Liver (tissue), 9 donors: ENCODE results near the gene HIPK3. TPM values are rescaled to one million over a fixed set of nuclear protein-coding genes. Genes with fewer than 3 reads are reported as not detected.

Experiments used
- DNase-seq: peaks from one replicate; pipeline ENCODE4 v3.0.0-alpha.2; 2017; ENCODE audit warnings: low spot score
- H3K27ac ChIP-seq, 2 donors: one replicate each; pipeline ENCODE4 v1.7.0; 2013; ENCODE audit warnings: inconsistent platforms in 2 of 2, low read length in 2 of 2, control low read depth in 1 of 2, low read depth in 1 of 2, mild to moderate bottlenecking in 1 of 2
- H3K27me3 ChIP-seq, 4 donors: one replicate each; pipeline versions ENCODE4 v1.6.1 to v1.7.0; 2013; ENCODE audit warnings: low read length in 3 of 4, inconsistent platforms in 1 of 4, mild to moderate bottlenecking in 1 of 4, moderate library complexity in 1 of 4; ENCODE audit not compliant: control insufficient read depth in 4 of 4, insufficient read depth in 4 of 4
- H3K36me3 ChIP-seq, 4 donors: one replicate each; pipeline versions ENCODE4 v1.6.1 to v1.7.0; 2013; ENCODE audit warnings: low read length in 3 of 4, mild to moderate bottlenecking in 3 of 4, low read depth in 1 of 4, moderate library complexity in 1 of 4; ENCODE audit not compliant: control insufficient read depth in 4 of 4, insufficient read depth in 3 of 4
- H3K4me1 ChIP-seq, 4 donors: one replicate each; pipeline versions ENCODE4 v1.6.1 to v1.7.0; 2013; ENCODE audit warnings: low read length in 3 of 4, mild to moderate bottlenecking in 3 of 4, moderate library complexity in 1 of 4; ENCODE audit not compliant: control insufficient read depth in 4 of 4, insufficient read depth in 4 of 4
- H3K4me3 ChIP-seq, 3 donors: one replicate each; pipeline versions ENCODE4 v1.6.1 to v1.7.0; 2013; ENCODE audit warnings: low read length in 3 of 3, control low read depth in 1 of 3, low read depth in 1 of 3, mild to moderate bottlenecking in 1 of 3
- H3K9ac ChIP-seq, 2 donors: one replicate each; pipeline ENCODE4 v1.7.0; 2013; ENCODE audit warnings: low read length in 2 of 2, mild to moderate bottlenecking in 2 of 2, moderate library complexity in 2 of 2, control low read depth in 1 of 2, low read depth in 1 of 2
- H3K9me3 ChIP-seq, 4 donors: one replicate each; pipeline versions ENCODE4 v1.6.1 to v1.7.0; 2013; ENCODE audit warnings: low read length in 3 of 4; ENCODE audit not compliant: control insufficient read depth in 4 of 4
- FOXA1 ChIP-seq: IDR thresholded peaks from 2 replicates; pipeline ENCODE4 v1.6.1; 2016; ENCODE audit warnings: antibody characterized with exemption
- FOXA2 ChIP-seq: IDR thresholded peaks from 2 replicates; pipeline ENCODE4 v1.6.1; 2016; ENCODE audit warnings: antibody characterized with exemption
- GABPA ChIP-seq, 2 donors: IDR thresholded peaks in 1 of 2; conservative IDR thresholded peaks in 1 of 2; 2 replicates each; pipeline ENCODE4 v1.6.1; 2016; ENCODE audit warnings: antibody characterized with exemption in 2 of 2, mild to moderate bottlenecking in 1 of 2, moderate library complexity in 1 of 2
- HNF4G ChIP-seq: IDR thresholded peaks from 2 replicates; pipeline ENCODE4 v1.6.1; 2016; ENCODE audit warnings: antibody characterized with exemption
- JUND ChIP-seq, 2 donors: IDR thresholded peaks; 2 replicates each; pipeline ENCODE4 v1.6.1; 2016; ENCODE audit warnings: antibody characterized with exemption in 2 of 2
- NR2F2 ChIP-seq: IDR thresholded peaks from 2 replicates; pipeline ENCODE4 v1.6.1; 2016; ENCODE audit warnings: antibody characterized with exemption
- RAD21 ChIP-seq, 2 donors: IDR thresholded peaks; 2 replicates each; pipeline ENCODE4 v1.6.1; 2016; ENCODE audit warnings: antibody characterized with exemption in 2 of 2, mild to moderate bottlenecking in 2 of 2
- RXRA ChIP-seq, 2 donors: IDR thresholded peaks; 2 replicates each; pipeline ENCODE4 v1.6.1; 2017 to 2018; ENCODE audit warnings: antibody characterized with exemption in 2 of 2, mild to moderate bottlenecking in 1 of 2
- SP1 ChIP-seq: IDR thresholded peaks from 2 replicates; pipeline ENCODE4 v1.6.1; 2018; ENCODE audit warnings: antibody characterized with exemption, mild to moderate bottlenecking
- TAF1 ChIP-seq: conservative IDR thresholded peaks from 2 replicates; pipeline ENCODE4 v1.6.1; 2016; ENCODE audit warnings: antibody characterized with exemption, mild to moderate bottlenecking
- YY1 ChIP-seq: IDR thresholded peaks from 2 replicates; pipeline ENCODE4 v1.6.1; 2016; ENCODE audit warnings: antibody characterized with exemption, mild to moderate bottlenecking
- WGBS: extraction: QIAGEN DNeasy Blood & Tissue Kit; methylation state at CpG from one replicate; pipeline ENCODE4 v1.1.7; 2013; 5-methylcytosine and 5-hydroxymethylcytosine counted together
- polyA plus RNA-seq, 2 donors: library from polyadenylated mRNA; stranded (reverse) in 1 of 2; unstranded in 1 of 2; fragments of 200-250 nt in 1 of 2; fragments of >200 nt in 1 of 2; fragmentation: Nextera tagmentation in 1 of 2; extraction: Ambion mirVana in 1 of 2; gene quantifications; one replicate each; pipeline versions ENCODE4 v1.2.1 to v1.2.3, GENCODE V29; 2013 to 2015
- total RNA-seq, 2 donors: library from RNA; depleted of rRNA; stranded (reverse); fragments of >200 nt; gene quantifications; one replicate each; pipeline ENCODE4 v1.2.3, GENCODE V29; 2014
- TF ChIP-seq, protein P1 (sequence below): IDR thresholded peaks from 2 replicates; pipeline ENCODE4 v1.6.1; 2016; ENCODE audit warnings: antibody characterized with exemption
- TF ChIP-seq, protein P2 (sequence below): IDR thresholded peaks from 2 replicates; pipeline ENCODE4 v1.6.1; 2016; ENCODE audit warnings: antibody characterized with exemption, mild to moderate bottlenecking
- TF ChIP-seq, protein P3 (sequence below): IDR thresholded peaks from 2 replicates; pipeline ENCODE4 v1.6.1; 2016; ENCODE audit warnings: antibody characterized with exemption
- TF ChIP-seq, protein P4 (sequence below): IDR thresholded peaks from 2 replicates; pipeline ENCODE4 v1.6.1; 2016; ENCODE audit warnings: antibody characterized with exemption
- TF ChIP-seq, protein P5 (sequence below): fragments of 150-350 bp; IDR thresholded peaks from 2 replicates; pipeline ENCODE4 v1.5.1; 2017; ENCODE audit warnings: improper control_type of control experiment, low read depth, low read length; ENCODE audit not compliant: missing input control
- donor health status: healthy.
- donor health status: healthy.
- donor health status: healthy.
- donor health status: healthy.
- donor health status: healthy.

Gene HIPK3
- total and polyA plus RNA-seq, 4 donors, result 12.0 to 67.5 (median 27.6) TPM

DNA sequence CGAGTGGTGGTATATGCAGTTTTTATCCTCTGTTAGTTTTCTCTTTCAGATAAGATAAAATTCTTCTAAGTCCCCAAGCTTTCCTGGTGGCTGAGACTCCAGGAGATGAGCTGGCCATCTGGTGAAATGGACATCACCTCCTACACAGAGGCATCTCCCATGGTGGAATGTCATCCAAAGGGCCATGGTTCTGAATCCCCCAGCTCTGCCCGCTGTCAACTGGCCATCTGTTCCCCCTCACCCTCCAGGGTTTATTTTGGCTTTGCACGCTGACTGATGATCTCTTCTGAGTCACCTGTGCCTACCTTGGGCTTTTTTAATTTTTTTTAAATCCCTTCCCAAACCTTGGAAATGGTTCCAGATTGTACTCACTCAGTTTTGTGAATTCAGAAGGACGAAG is 142.2 kb downstream of the HIPK3 start:
- no peak for DNase-seq
- Histone ChIP-seq H3K36me3 (no peaks in the 10 kb centered on the region), H3K27ac (no peak overlapping the region), H3K9me3 (no peaks in the 10 kb centered on the region), H3K4me1 (no peaks in the 10 kb centered on the region), H3K9ac (no peak overlapping the region), H3K4me3 (no peak overlapping the region), H3K27me3 (peaks cover 0 to 3% (median 0%) of the 10 kb centered on the region in 4 donors)
- no peak for TF ChIP-seq FOXA2
- WGBS, result 80% methylated on average over 4 of the region's 4 CpGs

DNA sequence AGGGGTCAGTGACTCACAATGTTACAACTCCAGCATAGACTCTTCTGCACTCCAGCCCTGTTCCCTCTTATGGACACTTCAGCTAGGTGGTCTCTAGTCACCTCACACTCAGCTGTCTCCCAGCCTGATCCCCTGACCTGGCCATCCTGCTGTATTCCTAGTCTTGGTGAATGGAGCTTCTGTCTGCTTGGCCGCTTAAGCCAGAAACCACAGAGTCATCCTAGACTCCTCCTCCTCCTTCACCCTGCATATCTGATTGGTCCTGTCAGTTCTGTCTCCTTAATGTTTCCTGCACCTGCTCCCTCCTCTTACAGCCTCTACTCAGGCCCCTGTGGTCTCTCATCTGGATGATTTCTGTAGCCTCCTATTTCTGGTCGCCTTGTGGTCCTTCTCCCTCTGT is 144.9 kb downstream of the HIPK3 start:
- H3K9ac ChIP-seq, result no peak overlapping the region
- no peak for TF ChIP-seq SP1
- TF ChIP-seq FOXA1, result no peak
- TF ChIP-seq GABPA (IDR thresholded peaks at IDR 0.05 in 1 of 2, conservative IDR thresholded peaks at IDR 0.05 in 1 of 2), result no peak
- TF ChIP-seq, protein P1, sequence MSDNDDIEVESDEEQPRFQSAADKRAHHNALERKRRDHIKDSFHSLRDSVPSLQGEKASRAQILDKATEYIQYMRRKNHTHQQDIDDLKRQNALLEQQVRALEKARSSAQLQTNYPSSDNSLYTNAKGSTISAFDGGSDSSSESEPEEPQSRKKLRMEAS, result no peak
- no peak for TF ChIP-seq JUND (IDR thresholded peaks at IDR 0.05)
- no peak for TF ChIP-seq HNF4G
- TF ChIP-seq FOXA2, result no peak
- TF ChIP-seq, protein P2, sequence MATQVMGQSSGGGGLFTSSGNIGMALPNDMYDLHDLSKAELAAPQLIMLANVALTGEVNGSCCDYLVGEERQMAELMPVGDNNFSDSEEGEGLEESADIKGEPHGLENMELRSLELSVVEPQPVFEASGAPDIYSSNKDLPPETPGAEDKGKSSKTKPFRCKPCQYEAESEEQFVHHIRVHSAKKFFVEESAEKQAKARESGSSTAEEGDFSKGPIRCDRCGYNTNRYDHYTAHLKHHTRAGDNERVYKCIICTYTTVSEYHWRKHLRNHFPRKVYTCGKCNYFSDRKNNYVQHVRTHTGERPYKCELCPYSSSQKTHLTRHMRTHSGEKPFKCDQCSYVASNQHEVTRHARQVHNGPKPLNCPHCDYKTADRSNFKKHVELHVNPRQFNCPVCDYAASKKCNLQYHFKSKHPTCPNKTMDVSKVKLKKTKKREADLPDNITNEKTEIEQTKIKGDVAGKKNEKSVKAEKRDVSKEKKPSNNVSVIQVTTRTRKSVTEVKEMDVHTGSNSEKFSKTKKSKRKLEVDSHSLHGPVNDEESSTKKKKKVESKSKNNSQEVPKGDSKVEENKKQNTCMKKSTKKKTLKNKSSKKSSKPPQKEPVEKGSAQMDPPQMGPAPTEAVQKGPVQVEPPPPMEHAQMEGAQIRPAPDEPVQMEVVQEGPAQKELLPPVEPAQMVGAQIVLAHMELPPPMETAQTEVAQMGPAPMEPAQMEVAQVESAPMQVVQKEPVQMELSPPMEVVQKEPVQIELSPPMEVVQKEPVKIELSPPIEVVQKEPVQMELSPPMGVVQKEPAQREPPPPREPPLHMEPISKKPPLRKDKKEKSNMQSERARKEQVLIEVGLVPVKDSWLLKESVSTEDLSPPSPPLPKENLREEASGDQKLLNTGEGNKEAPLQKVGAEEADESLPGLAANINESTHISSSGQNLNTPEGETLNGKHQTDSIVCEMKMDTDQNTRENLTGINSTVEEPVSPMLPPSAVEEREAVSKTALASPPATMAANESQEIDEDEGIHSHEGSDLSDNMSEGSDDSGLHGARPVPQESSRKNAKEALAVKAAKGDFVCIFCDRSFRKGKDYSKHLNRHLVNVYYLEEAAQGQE, result no peak
- no peak for TF ChIP-seq YY1
- TF ChIP-seq, protein P3, sequence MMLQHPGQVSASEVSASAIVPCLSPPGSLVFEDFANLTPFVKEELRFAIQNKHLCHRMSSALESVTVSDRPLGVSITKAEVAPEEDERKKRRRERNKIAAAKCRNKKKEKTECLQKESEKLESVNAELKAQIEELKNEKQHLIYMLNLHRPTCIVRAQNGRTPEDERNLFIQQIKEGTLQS, result no peak
- TF ChIP-seq, protein P4, sequence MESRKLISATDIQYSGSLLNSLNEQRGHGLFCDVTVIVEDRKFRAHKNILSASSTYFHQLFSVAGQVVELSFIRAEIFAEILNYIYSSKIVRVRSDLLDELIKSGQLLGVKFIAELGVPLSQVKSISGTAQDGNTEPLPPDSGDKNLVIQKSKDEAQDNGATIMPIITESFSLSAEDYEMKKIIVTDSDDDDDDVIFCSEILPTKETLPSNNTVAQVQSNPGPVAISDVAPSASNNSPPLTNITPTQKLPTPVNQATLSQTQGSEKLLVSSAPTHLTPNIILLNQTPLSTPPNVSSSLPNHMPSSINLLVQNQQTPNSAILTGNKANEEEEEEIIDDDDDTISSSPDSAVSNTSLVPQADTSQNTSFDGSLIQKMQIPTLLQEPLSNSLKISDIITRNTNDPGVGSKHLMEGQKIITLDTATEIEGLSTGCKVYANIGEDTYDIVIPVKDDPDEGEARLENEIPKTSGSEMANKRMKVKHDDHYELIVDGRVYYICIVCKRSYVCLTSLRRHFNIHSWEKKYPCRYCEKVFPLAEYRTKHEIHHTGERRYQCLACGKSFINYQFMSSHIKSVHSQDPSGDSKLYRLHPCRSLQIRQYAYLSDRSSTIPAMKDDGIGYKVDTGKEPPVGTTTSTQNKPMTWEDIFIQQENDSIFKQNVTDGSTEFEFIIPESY, result no peak
- TF ChIP-seq TAF1, result no peak
- no peak for TF ChIP-seq NR2F2
- no peak for TF ChIP-seq RAD21 (IDR thresholded peaks at IDR 0.05)
- TF ChIP-seq, protein P5, sequence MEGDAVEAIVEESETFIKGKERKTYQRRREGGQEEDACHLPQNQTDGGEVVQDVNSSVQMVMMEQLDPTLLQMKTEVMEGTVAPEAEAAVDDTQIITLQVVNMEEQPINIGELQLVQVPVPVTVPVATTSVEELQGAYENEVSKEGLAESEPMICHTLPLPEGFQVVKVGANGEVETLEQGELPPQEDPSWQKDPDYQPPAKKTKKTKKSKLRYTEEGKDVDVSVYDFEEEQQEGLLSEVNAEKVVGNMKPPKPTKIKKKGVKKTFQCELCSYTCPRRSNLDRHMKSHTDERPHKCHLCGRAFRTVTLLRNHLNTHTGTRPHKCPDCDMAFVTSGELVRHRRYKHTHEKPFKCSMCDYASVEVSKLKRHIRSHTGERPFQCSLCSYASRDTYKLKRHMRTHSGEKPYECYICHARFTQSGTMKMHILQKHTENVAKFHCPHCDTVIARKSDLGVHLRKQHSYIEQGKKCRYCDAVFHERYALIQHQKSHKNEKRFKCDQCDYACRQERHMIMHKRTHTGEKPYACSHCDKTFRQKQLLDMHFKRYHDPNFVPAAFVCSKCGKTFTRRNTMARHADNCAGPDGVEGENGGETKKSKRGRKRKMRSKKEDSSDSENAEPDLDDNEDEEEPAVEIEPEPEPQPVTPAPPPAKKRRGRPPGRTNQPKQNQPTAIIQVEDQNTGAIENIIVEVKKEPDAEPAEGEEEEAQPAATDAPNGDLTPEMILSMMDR, result no peak
- TF ChIP-seq RXRA (IDR thresholded peaks at IDR 0.05), result no peak
- no peaks in the 10 kb centered on the region for H3K4me1 ChIP-seq
- peaks cover 0 to 3% (median 0%) of the 10 kb centered on the region in 4 donors for H3K27me3 ChIP-seq
- H3K27ac ChIP-seq, result no peak overlapping the region
- WGBS, result 81% methylated on average over 2 of the region's 2 CpGs
- H3K36me3 ChIP-seq, result no peaks in the 10 kb centered on the region
- DNase-seq, result no peak
- no peaks in the 10 kb centered on the region for H3K9me3 ChIP-seq
- no peak overlapping the region for H3K4me3 ChIP-seq
